Measurements from ENCODE around the gene CCBE1.

Gene CCBE1

GRCh38 chr18:59613903-59614302, 83.3 kb downstream of the CCBE1 start:
- no peak for TF ChIP-seq CTCF (IDR thresholded peaks at IDR 0.05; ENCODE audit: low read depth, low read length)
- no peak overlapping the region for H3K4me3 ChIP-seq (replicated peaks in 1 of 2; ENCODE audit: low read depth in 2 of 2, low read length in 2 of 2)
- DNase-seq (ENCODE audit: low read depth in 2 of 2) = no peak

GRCh38 chr18:59612381-59612780, 84.8 kb downstream of the CCBE1 start:
- no peak overlapping the region for H3K4me3 ChIP-seq (replicated peaks in 1 of 2; ENCODE audit: low read depth in 2 of 2, low read length in 2 of 2)
- DNase-seq (ENCODE audit: low read depth in 2 of 2) = peak in 1 of 2 donors; percentile 81
- no peak for TF ChIP-seq CTCF (IDR thresholded peaks at IDR 0.05; ENCODE audit: low read depth, low read length)

- no peak for TF ChIP-seq CTCF (IDR thresholded peaks at IDR 0.05; ENCODE audit: low read depth, low read length)
Observed at GRCh38 chr18:59610546-59611140, 86.6 kb downstream of the CCBE1 start.

GRCh38 chr18:59609654-59610053, 87.6 kb downstream of the CCBE1 start:
- TF ChIP-seq CTCF (IDR thresholded peaks at IDR 0.05; ENCODE audit: low read depth, low read length) = no peak
- DNase-seq (ENCODE audit: low read depth in 2 of 2) = no peak
- no peak overlapping the region for H3K4me3 ChIP-seq (replicated peaks in 1 of 2; ENCODE audit: low read depth in 2 of 2, low read length in 2 of 2)

More at GRCh38 chr18:59610546-59611140, 86.6 kb downstream of the CCBE1 start:
- H3K4me3 ChIP-seq (replicated peaks in 1 of 2; ENCODE audit: low read depth in 2 of 2, low read length in 2 of 2) = no peak overlapping the region
- no peak for DNase-seq (ENCODE audit: low read depth in 2 of 2)

GRCh38 chr18:59607471-59607870, 89.8 kb downstream of the CCBE1 start:
- no peak for DNase-seq (ENCODE audit: low read depth in 2 of 2)
- no peak for TF ChIP-seq CTCF (IDR thresholded peaks at IDR 0.05; ENCODE audit: low read depth, low read length)
- no peak overlapping the region for H3K4me3 ChIP-seq (replicated peaks in 1 of 2; ENCODE audit: low read depth in 2 of 2, low read length in 2 of 2)

- H3K4me3 ChIP-seq (replicated peaks in 1 of 2; ENCODE audit: low read depth in 2 of 2, low read length in 2 of 2) = no peak overlapping the region
- no peak for TF ChIP-seq CTCF (IDR thresholded peaks at IDR 0.05; ENCODE audit: low read depth, low read length)
- no peak for DNase-seq (ENCODE audit: low read depth in 2 of 2)
Observed at GRCh38 chr18:59607078-59607379, 90.2 kb downstream of the CCBE1 start.

All from cardiac fibroblast (primary cell).